ENCODE measurements around the gene PKNOX2. TPM values are rescaled to one million over a fixed set of nuclear protein-coding genes. Genes with fewer than 3 reads are reported as not detected.

Gene PKNOX2
- total RNA-seq, 2 donors from 2014 or later: 5.5 to 6.9 TPM

- Histone ChIP-seq H3K9me3 (no peaks in the 10 kb centered on the region), H3K4me1 (peaks cover 0 to 61% of the 10 kb centered on the region in 2 donors), H3K27ac (peak overlapping the region; percentile 74 to 77), H3K36me3 (no peaks in the 10 kb centered on the region), H3K27me3 (no peaks in the 10 kb centered on the region), H3K4me3 (no peak overlapping the region)
- TF ChIP-seq CTCF (IDR thresholded peaks at IDR 0.05): peak; percentile 88 to 94
- DNase-seq (ENCODE audit: low spot score): peak; percentile 94
Measured at GRCh38 chr11:125345421-125346178, 181.0 kb downstream of the PKNOX2 start.

DNA sequence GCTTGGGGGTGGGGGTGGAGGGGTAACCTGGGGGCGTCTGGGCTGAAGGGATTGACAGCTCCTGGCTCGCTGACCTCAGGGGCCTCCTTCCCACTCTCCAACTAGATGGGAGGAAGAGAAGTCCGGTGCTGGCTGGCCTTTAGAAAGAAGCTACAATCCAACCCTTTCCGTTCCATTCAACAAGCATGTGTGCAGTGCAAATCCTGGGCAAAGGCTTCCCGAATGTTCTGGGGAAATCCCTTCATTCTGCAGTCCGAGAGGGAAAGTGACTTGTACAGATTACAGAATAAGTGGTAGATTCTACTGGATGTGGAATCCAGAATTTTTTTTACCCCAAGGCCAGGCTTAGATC, 181.6 kb downstream of the PKNOX2 start:
- Histone ChIP-seq H3K9me3 (no peaks in the 10 kb centered on the region), H3K4me3 (no peak overlapping the region), H3K27ac (peak overlapping the region; percentile 74 to 77), H3K36me3 (no peaks in the 10 kb centered on the region), H3K27me3 (no peaks in the 10 kb centered on the region), H3K4me1 (peaks cover 0 to 61% of the 10 kb centered on the region in 2 donors)
- no peak for DNase-seq (ENCODE audit: low spot score)
- no peak for TF ChIP-seq CTCF (IDR thresholded peaks at IDR 0.05)

- Histone ChIP-seq H3K27ac (peak overlapping the region; percentile 74 to 77), H3K4me1 (peaks cover 0 to 61% of the 10 kb centered on the region in 2 donors)
- no peak for TF ChIP-seq CTCF (IDR thresholded peaks at IDR 0.05)
Measured at GRCh38 chr11:125346565-125347260, 182.2 kb downstream of the PKNOX2 start.

GRCh38 chr11:125347261-125347585, 182.7 kb downstream of the PKNOX2 start:
- Histone ChIP-seq H3K27me3 (no peaks in the 10 kb centered on the region), H3K9me3 (no peaks in the 10 kb centered on the region), H3K36me3 (no peaks in the 10 kb centered on the region), H3K4me1 (peaks cover 0 to 61% of the 10 kb centered on the region in 2 donors), H3K27ac (peak overlapping the region in 1 of 2 donors; percentile 74), H3K4me3 (no peak overlapping the region)
- TF ChIP-seq CTCF (IDR thresholded peaks at IDR 0.05): no peak
- DNase-seq (ENCODE audit: low spot score): no peak

More at GRCh38 chr11:125346565-125347260, 182.2 kb downstream of the PKNOX2 start:
- Histone ChIP-seq H3K4me3 (no peak overlapping the region), H3K27me3 (no peaks in the 10 kb centered on the region), H3K9me3 (no peaks in the 10 kb centered on the region), H3K36me3 (no peaks in the 10 kb centered on the region)
- DNase-seq (ENCODE audit: low spot score): no peak

- H3K27ac ChIP-seq: no peak overlapping the region
- H3K4me3 ChIP-seq: no peak overlapping the region
- H3K4me1 ChIP-seq: peaks cover 0 to 52% of the 10 kb centered on the region in 2 donors
- no peaks in the 10 kb centered on the region for H3K9me3 ChIP-seq
- TF ChIP-seq CTCF (IDR thresholded peaks at IDR 0.05): no peak
- DNase-seq (ENCODE audit: low spot score): no peak
- no peaks in the 10 kb centered on the region for H3K27me3 ChIP-seq
- H3K36me3 ChIP-seq: no peaks in the 10 kb centered on the region
Measured at GRCh38 chr11:125348141-125348651, 183.6 kb downstream of the PKNOX2 start.

Measured in right atrium auricular region (tissue), 2 donors.